RPMI7951 (cell line): ENCODE measurements around the gene CGB1. TPM values are rescaled to one million over a fixed set of nuclear protein-coding genes. Genes with fewer than 3 reads are reported as not detected.

Experiments used
- DNase-seq: peaks from one replicate; pipeline ENCODE4 v3.0.0-alpha.2; 2012; ENCODE audit warnings: low read depth
- total RNA-seq: library from RNA; depleted of rRNA; stranded (reverse); fragments of >200 nt; shearing (Covaris generic); gene quantifications from 2 replicates; pipeline ENCODE4 v1.2.3, GENCODE V29; 2014; rRNA removed

CGB1 gene
- total RNA-seq, 1 experiment from 2014 or later, result not detected

DNA sequence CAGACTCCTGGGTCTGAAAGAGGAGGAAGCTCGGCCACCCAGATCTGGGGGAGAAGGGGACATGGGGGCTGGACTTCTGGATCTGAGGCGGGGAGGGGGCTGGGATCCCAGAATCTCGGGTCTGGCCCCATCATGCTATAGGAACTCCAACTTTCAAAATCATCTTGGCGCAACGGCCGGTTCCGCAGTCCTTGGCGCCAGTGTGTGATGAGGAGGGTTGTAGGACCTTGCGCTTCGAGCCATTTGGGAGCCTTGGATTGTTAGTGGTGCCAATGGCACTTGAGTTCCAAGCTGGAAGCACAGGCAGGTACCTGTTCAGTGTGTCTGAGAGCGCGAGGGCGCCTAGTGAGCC, 42.7 kb downstream of the CGB1 start:
- no peak for DNase-seq

DNA sequence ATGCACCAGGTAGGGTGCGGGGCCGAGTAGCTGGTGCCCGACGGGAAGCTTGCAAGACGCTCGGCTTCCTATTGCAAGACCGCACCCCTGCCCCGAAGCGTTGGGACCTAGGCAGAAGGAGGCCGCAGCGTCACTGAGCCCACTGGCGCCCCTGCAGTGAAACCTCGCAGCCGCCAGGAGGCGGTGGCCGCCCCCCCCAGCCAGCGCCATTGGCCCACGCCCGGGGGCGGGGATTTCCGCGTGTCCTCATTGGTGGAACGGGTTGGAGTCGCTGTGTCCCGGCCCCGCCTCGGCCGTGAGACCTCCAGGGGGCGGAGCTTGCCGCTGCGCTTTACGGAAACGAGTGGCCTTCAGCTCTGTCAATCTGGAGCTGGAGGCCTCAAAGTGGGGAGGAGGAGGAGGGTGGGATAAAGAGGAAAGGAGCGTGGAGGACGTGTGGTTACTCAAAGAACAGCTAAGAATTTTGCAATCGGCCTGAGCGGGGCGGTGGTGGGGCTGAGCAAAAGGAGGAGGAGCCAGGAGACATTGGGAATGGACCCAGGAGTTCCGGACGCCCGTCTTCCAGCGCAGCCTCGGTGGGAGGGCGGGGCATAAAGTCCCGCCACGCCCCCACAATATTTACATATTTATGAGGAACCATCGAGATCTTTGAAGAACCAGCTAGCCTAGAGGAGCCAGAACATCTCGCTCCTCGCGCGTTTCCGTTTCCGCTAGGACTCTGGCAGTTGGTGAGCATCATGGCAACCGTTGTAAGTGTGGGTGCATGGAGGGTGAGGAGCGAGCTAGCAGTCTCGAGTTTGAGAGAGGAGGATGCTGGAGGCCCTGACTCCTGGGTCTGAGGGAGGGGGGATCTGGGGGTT, 43.3 kb downstream of the CGB1 start, which contains the start of the genes GYS1 and RUVBL2:
GYS1 (minus strand) TSS at position 135 of the 860 bp plus-strand sequence. CDS start 197 bp downstream, outside the sequence.
RUVBL2 (plus strand) TSS at position 713 of the 860 bp plus-strand sequence; CDS start at position 738, 25 bp downstream.
- DNase-seq, result peak; percentile 99

- no peak for DNase-seq
Measured at GRCh38 chr19:48992581-48993174, 44.0 kb downstream of the CGB1 start.

- peak; percentile 85 for DNase-seq
Measured at GRCh38 chr19:48991873-48992580, 44.7 kb downstream of the CGB1 start.

DNA sequence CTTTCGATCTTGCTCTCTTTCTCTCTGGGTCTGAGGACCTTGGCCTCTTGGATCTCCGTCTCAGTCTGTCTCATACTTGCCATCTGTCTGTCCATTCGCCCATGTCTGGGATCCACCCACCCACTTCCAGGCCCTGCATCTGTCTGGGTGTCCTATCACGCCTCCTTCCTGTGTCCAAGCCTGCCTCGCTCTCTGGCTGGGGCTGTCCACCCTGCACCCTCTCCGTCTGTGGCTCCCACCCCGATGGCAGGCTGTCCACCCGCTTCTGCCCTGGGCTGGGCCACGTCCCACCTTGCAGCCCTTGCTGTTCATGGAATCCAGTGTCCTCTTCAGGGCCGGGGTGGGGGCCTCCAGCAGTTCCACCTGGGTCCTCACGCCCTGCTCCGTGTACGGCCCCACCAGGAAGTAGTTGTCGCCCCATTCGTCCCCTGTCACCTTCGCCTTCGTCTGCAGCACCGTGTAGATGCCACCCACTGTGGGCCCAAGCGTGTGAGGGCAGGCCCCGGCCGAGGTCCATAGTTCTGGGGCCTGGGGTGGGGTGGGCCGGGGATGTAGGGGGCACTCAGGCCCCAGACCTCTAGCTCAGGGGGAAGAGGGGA, 45.6 kb downstream of the CGB1 start:
- DNase-seq, result no peak

DNA sequence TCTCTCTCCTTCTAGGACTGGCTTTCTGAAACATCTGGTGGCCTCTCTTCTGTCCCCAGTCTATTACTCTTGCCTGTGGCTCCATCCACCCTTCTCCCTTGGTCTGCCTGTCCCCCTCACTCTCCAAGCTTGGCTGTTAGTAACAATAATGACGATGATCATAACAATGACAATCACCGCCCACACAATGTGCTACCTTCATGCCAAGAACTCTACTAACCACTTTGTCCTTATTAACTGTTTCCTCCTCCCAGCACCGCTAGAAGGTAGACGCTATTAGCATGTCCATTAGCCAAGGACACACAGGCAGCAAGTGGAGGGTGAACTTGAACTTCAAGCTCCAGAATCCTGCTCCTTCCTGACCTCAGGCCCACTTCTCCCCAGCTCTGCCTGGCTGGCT, 46.3 kb downstream of the CGB1 start:
- no peak for DNase-seq

DNA sequence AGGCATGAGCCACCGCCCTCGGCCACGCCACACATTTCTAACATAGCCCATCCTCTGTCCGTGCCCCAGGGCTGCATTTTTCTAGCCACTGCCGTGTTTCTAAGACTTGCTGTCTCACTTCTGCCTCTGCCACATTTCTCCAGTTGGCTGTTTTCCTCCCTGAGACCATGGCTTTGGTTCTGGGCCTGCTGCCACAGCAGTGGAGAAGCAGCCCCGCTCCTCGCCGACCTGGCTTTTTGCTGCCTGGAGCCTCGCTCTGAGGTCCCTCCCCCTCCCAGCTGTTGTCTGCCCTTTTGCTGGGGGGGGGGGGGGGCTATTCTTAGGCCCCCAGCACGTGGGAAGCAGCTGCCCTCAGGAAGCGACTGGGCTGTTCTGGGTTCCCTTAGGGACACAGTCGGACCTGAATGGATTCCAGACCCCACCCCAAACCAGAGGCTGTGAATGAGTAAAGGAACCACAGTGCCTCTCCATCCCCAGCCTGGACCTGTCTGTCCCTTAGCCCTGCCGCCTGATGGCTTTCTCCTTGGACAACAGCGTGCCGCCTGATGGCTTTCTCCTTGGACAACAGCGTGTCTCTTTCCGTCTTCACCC, 46.9 kb downstream of the CGB1 start:
- DNase-seq, result no peak

DNA sequence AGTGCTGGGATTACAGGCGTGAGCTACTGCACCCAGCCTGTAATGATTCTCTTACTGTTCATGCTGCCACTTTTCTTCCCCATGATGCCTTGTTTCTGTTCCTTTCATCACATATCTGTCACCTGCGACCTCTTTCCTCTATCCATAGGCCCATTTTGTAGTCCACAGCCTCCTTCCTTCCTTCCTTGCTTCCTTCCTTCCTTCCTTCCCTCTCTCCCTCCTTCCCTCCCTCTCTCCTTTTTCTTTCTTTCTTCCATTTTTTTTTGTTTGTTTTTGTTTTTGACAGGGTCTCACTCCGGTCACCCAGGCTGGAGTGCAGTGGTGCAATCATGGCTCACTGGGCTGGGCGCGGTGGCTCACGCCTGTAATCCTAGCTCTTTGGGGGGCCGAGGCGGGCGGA, 47.8 kb downstream of the CGB1 start:
- no peak for DNase-seq

DNA sequence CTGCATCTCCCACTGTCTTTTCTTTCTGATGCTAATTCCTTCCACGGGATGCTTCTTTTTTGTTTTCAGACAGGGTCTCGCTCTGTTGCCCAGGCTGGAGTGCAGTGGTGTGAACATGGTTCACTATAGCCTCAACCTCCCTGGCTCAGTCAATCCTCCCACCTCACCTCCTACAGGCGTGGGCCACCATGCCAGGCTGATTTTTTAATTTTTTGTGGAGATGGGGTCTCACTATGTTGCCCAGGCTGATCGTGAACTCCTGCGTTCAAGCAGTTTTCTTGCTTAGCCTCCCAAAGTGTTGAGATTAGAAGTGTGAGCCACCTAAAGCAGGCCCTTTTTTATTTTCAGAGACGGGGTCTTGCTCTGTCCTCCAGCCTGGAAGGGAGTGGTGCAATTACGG, 48.4 kb downstream of the CGB1 start:
- no peak for DNase-seq

GRCh38 chr19:48987323-48987722, 49.4 kb downstream of the CGB1 start:
- no peak for DNase-seq

DNA sequence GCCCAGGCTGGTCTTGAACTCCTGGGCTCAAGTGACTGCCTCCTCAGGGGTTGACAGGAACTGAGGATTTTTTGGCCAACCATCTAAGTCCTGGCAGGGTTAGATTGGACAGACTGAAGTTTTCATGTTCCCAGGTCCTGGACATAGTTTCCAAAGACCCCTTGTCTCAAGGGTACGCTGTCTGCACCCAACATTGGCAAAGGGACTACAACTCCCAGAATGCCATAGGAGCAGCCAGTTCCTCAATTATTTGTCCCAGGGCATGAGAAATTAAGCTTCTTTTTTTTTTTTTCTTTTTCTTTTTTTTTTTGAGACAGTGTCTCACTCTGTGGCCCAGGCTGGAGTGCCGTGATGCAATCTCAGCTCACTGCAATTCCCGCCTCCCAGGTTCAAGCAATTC, 50.5 kb downstream of the CGB1 start:
- DNase-seq, result no peak

DNA sequence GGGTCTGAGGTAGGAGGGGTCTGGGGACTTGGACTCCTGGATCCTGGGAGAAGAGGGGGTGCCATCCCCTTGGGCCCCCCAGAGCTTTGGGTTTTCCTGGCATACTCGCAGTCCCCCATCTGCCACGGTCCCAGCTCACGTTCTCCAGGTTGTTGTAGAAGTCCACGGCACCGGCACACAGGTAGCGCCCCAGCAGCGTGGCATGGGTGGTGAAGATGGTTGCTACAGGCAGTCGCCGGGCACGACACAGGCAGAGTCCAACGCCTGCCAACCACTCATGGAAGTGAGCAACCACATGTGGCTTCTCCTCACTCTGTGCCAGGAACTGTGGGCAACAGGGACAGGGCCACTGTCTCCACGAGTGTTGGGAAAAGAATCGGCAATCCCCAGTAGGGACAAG, 51.0 kb downstream of the CGB1 start:
- no peak for DNase-seq

Other genes starting within 250 kb of the CGB1 start
- gene BCAT2, start 225.9 kb downstream of the CGB1 start, total RNA-seq, result 61.9 and 63.8 TPM in 2 replicates
- 0.84 and 3.0 TPM in 2 replicates for gene HSD17B14, start 200.4 kb downstream of the CGB1 start, total RNA-seq
- gene PLEKHA4, start 168.3 kb downstream of the CGB1 start, total RNA-seq, result 1.8 and 4.4 TPM in 2 replicates
- 25.7 and 27.3 TPM in 2 replicates for gene PPP1R15A, start 164.5 kb downstream of the CGB1 start, total RNA-seq
- gene TULP2, start 138.2 kb downstream of the CGB1 start, total RNA-seq, result not detected in 2 replicates
- 203 and 249 TPM in 2 replicates for gene NUCB1, start 136.6 kb downstream of the CGB1 start, total RNA-seq
- gene DHDH, start 103.2 kb downstream of the CGB1 start, total RNA-seq, result not detected in 2 replicates
- 66.6 and 98.1 TPM in 2 replicates for gene BAX, start 82.0 kb downstream of the CGB1 start, total RNA-seq
- 4,698 and 4,789 TPM in 2 replicates for gene FTL, start 71.6 kb downstream of the CGB1 start, total RNA-seq
- 47.6 and 60.1 TPM in 2 replicates for gene GYS1, start 43.6 kb downstream of the CGB1 start, total RNA-seq
- 384 and 389 TPM in 2 replicates for gene RUVBL2, start 43.0 kb downstream of the CGB1 start, total RNA-seq
- 0.68 TPM in 1 of 2 replicates, not detected in the other for gene LHB, start 19.8 kb downstream of the CGB1 start, total RNA-seq
- gene CGB3, start 12.6 kb downstream of the CGB1 start, total RNA-seq, result not detected in 2 replicates
- not detected in 2 replicates for gene CGB2, start 5.0 kb downstream of the CGB1 start, total RNA-seq
- not detected in 2 replicates for gene CGB5, start 7.0 kb upstream of the CGB1 start, total RNA-seq
- gene CGB8, start 12.2 kb upstream of the CGB1 start, total RNA-seq, result not detected in 2 replicates
- gene CGB7, start 20.9 kb upstream of the CGB1 start, total RNA-seq, result 0.10 and 0.72 TPM in 2 replicates
- gene NTF4, start 27.9 kb upstream of the CGB1 start, total RNA-seq, result not detected in 2 replicates
- gene KCNA7, start 35.8 kb upstream of the CGB1 start, total RNA-seq, result not detected in 2 replicates
- 111 and 119 TPM in 2 replicates for gene SNRNP70, start 48.6 kb upstream of the CGB1 start, total RNA-seq
- 6.0 and 14.6 TPM in 2 replicates for gene LIN7B, start 77.5 kb upstream of the CGB1 start, total RNA-seq
- 4.4 and 5.3 TPM in 2 replicates for gene C19orf73, start 82.2 kb upstream of the CGB1 start, total RNA-seq
- gene PPFIA3, start 82.6 kb upstream of the CGB1 start, total RNA-seq, result 8.3 and 10.4 TPM in 2 replicates
- under 0.01 TPM in 1 of 2 replicates, not detected in the other for gene HRC, start 118.5 kb upstream of the CGB1 start, total RNA-seq
- 8.3 and 9.7 TPM in 2 replicates for gene TRPM4, start 120.9 kb upstream of the CGB1 start, total RNA-seq